Gastroesophageal sphincter (tissue), 3 donors: ENCODE results near the gene WLS.

Experiments
- CTCF ChIP-seq, 4 experiments: fragments of 200-600 bp in 2 of 4; fragments of 450-650 bp in 2 of 4; sonication (generic) in 1 of 4; IDR thresholded peaks; one replicate each; pipeline ENCODE4 v1.5.1; 2017 to 2019; ENCODE audit warnings: antibody characterized with exemption in 4 of 4, mild to moderate bottlenecking in 2 of 4, moderate library complexity in 2 of 4
- EP300 ChIP-seq: sonication (generic); formaldehyde crosslinking; IDR thresholded peaks from one replicate; pipeline ENCODE4 v1.6.1; 2017; ENCODE audit warnings: antibody characterized with exemption, mild to moderate bottlenecking
- POLR2A ChIP-seq, 2 donors: fragments of 450-650 bp; IDR thresholded peaks; one replicate each; pipeline ENCODE4 v1.6.1; 2017; ENCODE audit warnings: antibody characterized with exemption in 2 of 2, mild to moderate bottlenecking in 2 of 2, moderate library complexity in 1 of 2
- POLR2AphosphoS5 ChIP-seq: sonication (generic); formaldehyde crosslinking; IDR thresholded peaks from one replicate; pipeline ENCODE4 v1.6.1; 2017; ENCODE audit warnings: antibody characterized with exemption

GRCh38 chr1:68129536-68130250, 102.6 kb downstream of the WLS start:
- TF ChIP-seq CTCF (IDR thresholded peaks at IDR 0.05) (no peak), POLR2A (IDR thresholded peaks at IDR 0.05) (no peak), EP300 (no peak), POLR2AphosphoS5 (no peak)
